EH (cell line): ENCODE results near the gene ETV5.

ENCODE experiments used
- DNase-seq: peaks from one replicate; pipeline ENCODE4 v3.0.0-alpha.2; 2015; ENCODE audit warnings: low read depth

The ETV5 gene

GRCh38 chr3:186123012-186123411, 14.1 kb upstream of the ETV5 start:
- no peak for DNase-seq

- no peak for DNase-seq
Observed at GRCh38 chr3:186121968-186122367, 13.1 kb upstream of the ETV5 start.

GRCh38 chr3:186121278-186121677, 12.4 kb upstream of the ETV5 start:
- no peak for DNase-seq

- no peak for DNase-seq
Observed at GRCh38 chr3:186119499-186119898, 10.6 kb upstream of the ETV5 start.

- DNase-seq, result no peak
Observed at GRCh38 chr3:186118692-186119091, 9.8 kb upstream of the ETV5 start.

GRCh38 chr3:186117521-186118134, 8.7 kb upstream of the ETV5 start:
- DNase-seq, result no peak

DNA sequence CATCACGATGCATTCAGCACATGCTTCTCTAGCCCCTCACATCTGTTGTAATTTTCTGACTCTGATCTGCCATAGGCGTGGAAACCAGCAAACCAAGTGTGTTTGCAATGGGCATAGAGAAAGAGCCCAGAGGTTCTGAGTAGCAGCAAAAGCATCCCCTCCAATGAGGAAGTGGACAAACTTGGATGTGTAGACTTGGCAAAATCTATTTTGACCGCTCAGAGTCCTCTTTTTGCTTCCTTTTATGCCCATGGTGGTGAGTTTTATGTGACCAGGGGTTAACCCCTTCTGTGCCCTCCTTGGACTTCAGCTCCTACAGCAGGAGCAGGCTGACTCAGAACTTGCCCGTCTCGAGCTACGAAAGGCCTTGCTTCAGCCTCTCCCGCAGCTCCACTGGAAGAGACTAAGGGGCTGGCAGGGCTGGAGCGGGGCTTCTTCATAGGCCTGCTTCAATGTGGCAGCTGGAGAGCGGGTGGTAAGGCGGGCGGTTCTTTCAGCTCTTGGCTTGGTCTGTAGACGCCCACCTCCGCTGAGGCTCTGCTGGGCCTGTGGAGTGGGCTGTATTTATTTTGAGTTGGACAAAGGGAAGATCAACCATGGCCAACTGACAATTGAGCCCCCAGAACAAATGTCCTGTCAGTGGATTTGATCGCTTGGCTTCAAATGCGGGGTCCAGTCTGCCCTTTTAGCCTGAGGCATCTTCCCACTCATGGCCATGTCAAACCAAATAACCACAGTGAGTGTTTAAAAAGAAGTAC, 6.5 kb upstream of the ETV5 start:
- no peak for DNase-seq

DNA sequence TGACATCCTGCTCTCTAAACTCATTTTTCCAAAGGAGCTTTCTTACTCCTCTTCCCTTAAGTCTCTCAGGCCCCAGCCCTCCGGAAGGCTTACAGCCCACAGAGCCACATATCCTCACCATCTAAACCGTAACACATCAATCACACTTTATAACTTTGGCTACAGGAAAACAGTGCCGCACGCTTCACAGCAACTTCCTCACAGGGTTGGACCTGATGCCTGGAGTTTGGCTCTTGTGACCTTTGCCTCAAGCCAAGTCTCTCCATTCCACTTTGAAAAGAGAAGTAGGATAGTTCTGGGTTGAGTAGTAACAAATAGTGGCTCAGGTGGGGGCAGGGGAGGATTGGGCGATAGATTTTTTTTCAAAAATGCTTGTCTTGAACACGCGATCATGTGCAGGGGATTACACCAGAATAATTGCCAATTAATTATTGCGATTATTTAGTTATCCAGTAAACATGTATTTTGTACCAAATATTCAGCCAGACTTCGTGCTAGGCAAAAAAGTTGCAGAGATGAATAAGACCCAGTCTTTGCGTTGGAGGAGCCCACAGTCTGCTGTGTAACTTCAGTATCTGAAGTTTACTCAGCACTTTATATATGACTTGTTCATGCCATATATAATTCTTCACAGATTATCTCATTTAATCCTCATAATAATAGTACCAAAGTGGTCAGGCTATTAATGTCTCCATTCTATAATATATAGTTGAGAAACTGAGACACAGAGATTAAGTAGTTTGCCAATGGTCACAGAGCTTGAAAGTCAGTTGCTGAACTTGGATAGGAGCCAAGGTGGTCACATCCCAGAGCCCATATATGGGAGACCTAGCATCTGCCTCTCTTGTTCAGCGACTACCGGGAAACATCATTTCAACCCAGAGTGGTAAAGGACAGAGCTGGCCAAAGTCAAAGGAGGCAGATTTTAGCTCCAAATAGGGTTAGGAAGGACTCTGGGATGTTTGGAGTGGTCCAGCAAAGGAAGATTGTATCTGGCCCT, 2.4 kb upstream of the ETV5 start:
- DNase-seq, result no peak

DNA sequence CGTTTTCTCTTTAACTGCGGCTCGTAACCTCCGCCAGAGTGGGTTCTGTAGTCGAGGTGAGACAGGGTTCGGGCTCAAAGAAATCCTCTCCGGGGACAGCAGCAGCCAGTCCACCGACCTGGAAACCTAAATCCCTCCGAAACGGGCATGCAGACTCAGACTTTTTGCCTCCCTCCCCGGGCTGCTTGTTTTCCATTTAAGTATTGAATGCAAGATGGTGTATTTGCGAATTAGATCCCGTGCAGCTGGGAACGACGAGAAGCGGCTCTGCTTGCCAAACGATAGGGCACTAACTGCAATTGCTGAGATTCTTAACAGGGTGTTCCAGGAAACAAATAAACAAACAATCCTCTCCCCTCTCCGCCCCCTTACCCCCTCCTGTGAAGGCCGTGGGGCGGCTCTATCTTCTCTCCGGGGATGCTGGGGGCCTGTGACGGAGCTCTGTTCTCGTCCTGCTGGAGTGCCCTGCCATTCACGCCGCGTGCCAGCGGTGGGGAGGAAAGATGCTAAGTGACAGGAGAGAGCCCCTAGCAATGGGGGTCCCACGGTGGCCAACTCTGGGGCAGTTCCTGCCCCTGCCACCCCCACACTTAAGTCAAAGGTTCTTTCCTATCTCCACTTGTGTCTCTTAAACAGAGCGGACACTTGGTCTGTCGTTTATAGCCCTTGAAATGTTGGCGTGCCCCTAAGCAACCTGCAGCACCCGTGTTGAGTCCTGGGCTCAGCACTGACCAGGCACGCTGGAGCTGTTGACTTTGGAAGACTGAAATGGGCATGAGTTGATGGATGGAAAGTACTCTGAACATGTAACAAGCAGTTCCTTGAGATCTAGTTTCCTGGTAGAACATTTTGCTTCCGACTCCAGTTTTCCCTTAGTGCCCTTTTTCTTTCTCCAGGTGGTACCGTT, 1.3 kb upstream of the ETV5 start:
- peak; percentile 35 for DNase-seq

- peak; percentile 74 for DNase-seq
Observed at GRCh38 chr3:186108106-186108940, 566 bp downstream of the ETV5 start.

GRCh38 chr3:186107215-186108105, 1.4 kb downstream of the ETV5 start:
- peak; percentile 76 for DNase-seq

DNA sequence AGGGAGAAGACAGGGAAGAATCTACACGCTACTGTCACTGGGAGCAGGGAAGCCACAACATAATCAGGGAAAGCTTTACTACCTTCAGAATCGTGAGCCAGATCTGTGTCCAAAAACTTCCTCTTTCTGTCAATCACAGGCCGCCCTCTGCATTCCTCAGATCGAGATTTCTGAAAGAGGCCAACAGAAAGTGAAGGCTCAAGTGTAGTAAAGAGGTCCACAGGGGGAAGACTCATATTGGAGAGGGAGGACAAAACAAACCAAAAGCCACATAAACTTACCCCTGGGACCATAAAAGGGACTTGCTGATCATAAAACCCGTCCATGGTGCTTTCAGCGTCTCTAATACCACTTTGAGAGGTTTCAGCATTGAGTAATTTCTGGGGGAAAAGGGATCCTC, 3.3 kb downstream of the ETV5 start:
- no peak for DNase-seq

DNA sequence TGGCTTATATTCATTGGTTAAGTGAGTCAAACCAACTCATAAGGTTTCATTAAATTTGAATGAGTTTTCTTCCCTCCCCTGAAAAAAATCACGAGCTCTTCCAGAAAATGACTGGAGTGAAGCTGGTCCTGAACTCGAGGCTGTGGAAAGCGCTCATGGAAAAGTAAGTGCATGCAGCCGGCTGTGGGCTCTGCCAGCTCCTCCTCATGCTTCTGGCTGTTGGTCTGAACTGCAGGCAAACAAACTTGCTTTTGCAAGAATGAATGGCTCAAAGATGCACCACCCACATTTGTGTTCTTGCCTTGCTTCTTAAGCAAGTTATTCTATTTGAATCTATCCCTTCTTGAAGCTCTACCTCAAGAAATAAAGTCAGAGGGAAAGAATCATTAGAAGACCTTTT, 6.2 kb downstream of the ETV5 start:
- DNase-seq, result no peak

GRCh38 chr3:186100398-186100797, 8.5 kb downstream of the ETV5 start:
- DNase-seq, result no peak

GRCh38 chr3:186099178-186099577, 9.7 kb downstream of the ETV5 start:
- DNase-seq, result peak; percentile 86

- DNase-seq, result peak; percentile 64
Observed at GRCh38 chr3:186098740-186099139, 10.1 kb downstream of the ETV5 start.

DNA sequence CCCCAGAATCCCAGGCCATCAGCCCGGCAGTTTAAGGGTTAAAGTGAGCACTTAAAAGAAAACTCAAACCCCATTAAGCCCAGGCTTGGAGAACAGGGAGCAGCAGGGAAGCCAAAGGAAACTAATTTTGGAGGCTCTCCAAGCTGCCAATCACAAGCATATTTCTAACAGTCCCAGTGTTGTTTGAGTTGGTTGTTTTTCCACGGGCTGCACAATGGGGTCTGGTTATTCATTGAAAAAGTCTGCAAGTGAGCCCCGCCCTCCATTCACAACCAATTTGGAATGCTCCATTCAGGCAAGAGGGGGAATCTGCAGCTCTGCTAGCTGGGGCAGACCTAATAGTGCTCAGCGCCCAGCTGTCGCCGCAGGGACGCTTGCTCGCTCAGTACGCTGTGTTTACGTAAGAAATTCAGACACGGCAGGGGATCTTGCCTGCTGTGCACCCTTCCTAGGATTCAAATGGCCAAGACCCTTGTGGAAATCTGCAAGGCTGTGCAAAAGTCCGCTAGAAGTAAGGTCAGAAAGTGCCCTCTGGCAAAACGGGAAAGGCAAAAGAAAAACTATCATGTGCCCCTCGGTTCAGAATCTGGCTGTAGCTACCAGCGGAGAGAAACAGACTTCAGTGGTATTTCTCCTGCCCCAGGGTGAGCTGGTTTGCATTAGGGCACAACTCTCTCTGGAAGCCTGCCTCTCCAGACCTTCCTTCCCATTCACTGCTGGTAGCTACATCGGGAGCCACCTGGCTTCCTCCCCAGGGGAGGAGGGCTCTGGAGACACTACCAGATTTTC, 11.0 kb downstream of the ETV5 start:
- peak; percentile 72 for DNase-seq

- no peak for DNase-seq
Observed at GRCh38 chr3:186097317-186097662, 11.6 kb downstream of the ETV5 start.

DNA sequence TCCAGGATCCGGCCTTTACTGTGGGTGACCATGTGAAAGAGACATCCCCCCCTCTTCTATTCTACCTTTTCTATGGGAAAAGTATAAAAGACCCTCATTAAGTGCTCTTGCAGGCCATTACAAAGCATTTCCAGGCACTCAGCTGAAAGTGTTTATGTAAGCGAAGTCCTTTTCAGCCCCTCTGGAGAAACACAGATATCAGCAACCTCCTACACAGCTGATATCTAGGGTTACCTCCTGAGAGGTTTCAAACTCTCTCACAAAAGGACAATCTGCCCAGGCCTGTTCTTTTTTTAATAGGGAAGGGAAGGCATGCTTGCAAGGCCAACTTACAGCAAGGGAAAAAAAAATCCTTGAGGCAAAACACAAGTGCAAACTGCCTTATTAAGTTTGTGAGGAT, 12.6 kb downstream of the ETV5 start:
- DNase-seq, result no peak
